Karpas-422 (cell line): ENCODE measurements around the gene SOX5. TPM values are rescaled to one million over a fixed set of nuclear protein-coding genes. Genes with fewer than 3 reads are reported as not detected.
"Not testable (repeated sequence)": the region's sequence is repeated elsewhere in the genome, so short reads cannot be mapped to it uniquely, and the experiment has no call there.

Source experiments
- DNase-seq: peaks from one replicate; pipeline ENCODE4 v3.0.0-alpha.2; 2015
- H2AFZ ChIP-seq: fragments of 200-600 bp; sonication (generic); 2 replicates; pipeline ENCODE4 v1.6.1; 2014; ENCODE audit warnings: antibody characterized with exemption, low read length, mixed read lengths
- H3K27ac ChIP-seq: fragments of 200-600 bp; sonication (generic); 2 replicates; pipeline ENCODE4 v1.5.1; 2014; ENCODE audit warnings: mild to moderate bottlenecking, low read length, moderate library complexity
- H3K27me3 ChIP-seq: fragments of 200-600 bp; sonication (generic); 2 replicates; pipeline ENCODE4 v1.6.1; 2014; ENCODE audit warnings: low read length, mixed read lengths
- H3K36me3 ChIP-seq: fragments of 200-600 bp; sonication (generic); 2 replicates; pipeline ENCODE4 v1.6.1; 2014; ENCODE audit warnings: low read length, mixed read lengths; ENCODE audit not compliant: insufficient read depth
- H3K4me1 ChIP-seq: fragments of 200-600 bp; sonication (generic); 2 replicates; pipeline ENCODE4 v1.6.1; 2014; ENCODE audit warnings: mild to moderate bottlenecking, low read length, mixed read lengths
- H3K4me2 ChIP-seq: fragments of 200-600 bp; sonication (generic); 2 replicates; pipeline ENCODE4 v1.6.1; 2014; ENCODE audit warnings: low read length, low read depth, mild to moderate bottlenecking; ENCODE audit not compliant: poor library complexity, severe bottlenecking
- H3K4me3 ChIP-seq: fragments of 200-600 bp; sonication (generic); 2 replicates; pipeline ENCODE4 v1.5.1; 2014; ENCODE audit warnings: mild to moderate bottlenecking, antibody characterized with exemption, low read length, mixed read lengths
- H3K79me2 ChIP-seq: fragments of 200-600 bp; sonication (generic); 2 replicates; pipeline ENCODE4 v1.6.1; 2014; ENCODE audit warnings: mild to moderate bottlenecking, low read length, mixed read lengths
- H3K9ac ChIP-seq: fragments of 200-600 bp; sonication (generic); 2 replicates; pipeline ENCODE4 v1.6.0; 2014; ENCODE audit warnings: low read length
- H3K9me2 ChIP-seq: fragments of 200-600 bp; sonication (generic), shearing (Covaris generic); replicated peaks from 2 replicates; pipeline ENCODE4 v1.6.0; 2014; ENCODE audit warnings: mild to moderate bottlenecking, low read length, moderate library complexity; ENCODE audit not compliant: insufficient read depth
- H3K9me3 ChIP-seq: fragments of 300-700, 200-600 bp; sonication (generic); 2 replicates; pipeline ENCODE4 v1.6.1; 2014; ENCODE audit warnings: low read length, mixed read lengths
- H4K20me1 ChIP-seq: fragments of 200-600 bp; sonication (generic); 2 replicates; pipeline ENCODE4 v1.6.1; 2014; ENCODE audit warnings: mild to moderate bottlenecking, antibody characterized with exemption, low read length, low read depth; ENCODE audit not compliant: insufficient read depth
- total RNA-seq: library from RNA; depleted of rRNA; stranded (reverse); fragments of >200 nt; shearing (Covaris generic); gene quantifications from 2 replicates; pipeline ENCODE4 v1.2.3, GENCODE V29; 2014; ENCODE audit warnings: low replicate concordance

Gene SOX5
- total RNA-seq, 1 experiment from 2014 or later: 30.5 TPM

GRCh38 chr12:23853640-23854039, 95.8 kb downstream of the SOX5 start:
- Histone ChIP-seq H3K9me3 (no peaks in the 10 kb centered on the region), H3K4me2 (no peak overlapping the region), H2AFZ (no peak overlapping the region), H3K27ac (no peak overlapping the region), H3K4me3 (no peak overlapping the region), H4K20me1 (no peaks in the 10 kb centered on the region), H3K36me3 (no peaks in the 10 kb centered on the region), H3K27me3 (no peaks in the 10 kb centered on the region), H3K9me2 (no peaks in the 10 kb centered on the region), H3K79me2 (no peaks in the 10 kb centered on the region), H3K4me1 (no peaks in the 10 kb centered on the region), H3K9ac (no peak overlapping the region)
- no peak for DNase-seq

- Histone ChIP-seq H2AFZ (no peak overlapping the region), H3K9me2 (no peaks in the 10 kb centered on the region), H4K20me1 (no peaks in the 10 kb centered on the region), H3K4me1 (no peaks in the 10 kb centered on the region), H3K27ac (no peak overlapping the region), H3K4me3 (no peak overlapping the region), H3K36me3 (no peaks in the 10 kb centered on the region), H3K9me3 (no peaks in the 10 kb centered on the region), H3K9ac (no peak overlapping the region), H3K27me3 (no peaks in the 10 kb centered on the region), H3K4me2 (no peak overlapping the region), H3K79me2 (no peaks in the 10 kb centered on the region)
- no peak for DNase-seq
Measured at GRCh38 chr12:23851602-23852001, 97.9 kb downstream of the SOX5 start.

GRCh38 chr12:23847857-23848256, 101.6 kb downstream of the SOX5 start:
- no peak for DNase-seq
- Histone ChIP-seq H3K79me2 (no peaks in the 10 kb centered on the region), H3K4me3 (no peak overlapping the region), H3K4me1 (no peaks in the 10 kb centered on the region), H3K27me3 (no peaks in the 10 kb centered on the region), H3K9me2 (no peaks in the 10 kb centered on the region), H2AFZ (no peak overlapping the region), H3K4me2 (no peak overlapping the region), H4K20me1 (no peaks in the 10 kb centered on the region), H3K36me3 (no peaks in the 10 kb centered on the region), H3K9me3 (no peaks in the 10 kb centered on the region), H3K9ac (no peak overlapping the region), H3K27ac (no peak overlapping the region)

GRCh38 chr12:23843958-23844357, 105.5 kb downstream of the SOX5 start:
- no peaks in the 10 kb centered on the region for H3K4me1 ChIP-seq
- no peak overlapping the region for H3K4me2 ChIP-seq
- no peak for DNase-seq
- no peaks in the 10 kb centered on the region for H3K27me3 ChIP-seq
- H2AFZ ChIP-seq: no peak overlapping the region
- H3K9ac ChIP-seq: no peak overlapping the region
- H4K20me1 ChIP-seq: no peaks in the 10 kb centered on the region
- no peaks in the 10 kb centered on the region for H3K79me2 ChIP-seq
- no peaks in the 10 kb centered on the region for H3K36me3 ChIP-seq
- H3K4me3 ChIP-seq: no peak overlapping the region
- no peaks in the 10 kb centered on the region for H3K9me3 ChIP-seq
- no peaks in the 10 kb centered on the region for H3K9me2 ChIP-seq
- H3K27ac ChIP-seq: no peak overlapping the region

- DNase-seq: no peak
- Histone ChIP-seq H3K9me2 (no peaks in the 10 kb centered on the region; the same call in 1 of the 2 replicates), H3K4me3 (no peak overlapping the region), H4K20me1 (no peaks in the 10 kb centered on the region), H3K9me3 (no peaks in the 10 kb centered on the region), H2AFZ (no peak overlapping the region), H3K36me3 (no peaks in the 10 kb centered on the region), H3K79me2 (no peaks in the 10 kb centered on the region), H3K27ac (no peak overlapping the region), H3K27me3 (no peaks in the 10 kb centered on the region), H3K4me2 (no peak overlapping the region), H3K4me1 (no peaks in the 10 kb centered on the region), H3K9ac (no peak overlapping the region)
Measured at GRCh38 chr12:23834076-23834475, 115.4 kb downstream of the SOX5 start.

GRCh38 chr12:23831739-23832138, 117.7 kb downstream of the SOX5 start:
- no peaks in the 10 kb centered on the region for H3K4me1 ChIP-seq
- no peak overlapping the region for H3K9ac ChIP-seq
- no peak overlapping the region for H3K4me3 ChIP-seq
- H4K20me1 ChIP-seq: no peaks in the 10 kb centered on the region
- no peak overlapping the region for H3K27ac ChIP-seq
- H3K9me2 ChIP-seq: no peaks in the 10 kb centered on the region; the same call in 1 of the 2 replicates
- no peak overlapping the region for H2AFZ ChIP-seq
- H3K79me2 ChIP-seq: no peaks in the 10 kb centered on the region
- H3K36me3 ChIP-seq: no peaks in the 10 kb centered on the region
- H3K9me3 ChIP-seq: no peaks in the 10 kb centered on the region
- DNase-seq: no peak
- no peak overlapping the region for H3K4me2 ChIP-seq
- H3K27me3 ChIP-seq: no peaks in the 10 kb centered on the region

GRCh38 chr12:23830210-23830609, 119.3 kb downstream of the SOX5 start:
- Histone ChIP-seq H3K9ac (no peak overlapping the region), H3K27ac (no peak overlapping the region), H3K36me3 (no peaks in the 10 kb centered on the region), H3K79me2 (no peaks in the 10 kb centered on the region), H3K27me3 (no peaks in the 10 kb centered on the region), H2AFZ (no peak overlapping the region), H3K4me1 (no peaks in the 10 kb centered on the region), H3K9me2 (no peaks in the 10 kb centered on the region), H3K4me2 (no peak overlapping the region), H4K20me1 (no peaks in the 10 kb centered on the region), H3K9me3 (no peaks in the 10 kb centered on the region), H3K4me3 (no peak overlapping the region)
- DNase-seq: no peak

- no peaks in the 10 kb centered on the region for H4K20me1 ChIP-seq
- H3K9me2 ChIP-seq: no peaks in the 10 kb centered on the region
- H3K9me3 ChIP-seq: no peaks in the 10 kb centered on the region
- no peak overlapping the region for H3K9ac ChIP-seq
- no peaks in the 10 kb centered on the region for H3K36me3 ChIP-seq
- no peaks in the 10 kb centered on the region for H3K79me2 ChIP-seq
- no peak overlapping the region for H3K4me3 ChIP-seq
- no peak overlapping the region for H3K4me2 ChIP-seq
- H3K4me1 ChIP-seq: no peaks in the 10 kb centered on the region
- DNase-seq: no peak
- no peak overlapping the region for H2AFZ ChIP-seq
- no peaks in the 10 kb centered on the region for H3K27me3 ChIP-seq
- no peak overlapping the region for H3K27ac ChIP-seq
Measured at GRCh38 chr12:23827353-23827752, 122.1 kb downstream of the SOX5 start.

- not testable (repeated sequence) for H3K27me3 ChIP-seq, H4K20me1 ChIP-seq, H3K79me2 ChIP-seq, H2AFZ ChIP-seq, H3K4me1 ChIP-seq, DNase-seq, H3K4me3 ChIP-seq, H3K36me3 ChIP-seq, H3K9ac ChIP-seq, H3K9me2 ChIP-seq, H3K27ac ChIP-seq, H3K4me2 ChIP-seq, H3K9me3 ChIP-seq
Measured at GRCh38 chr12:23825124-23825523, 124.3 kb downstream of the SOX5 start.
